MCF 10A (cell line): ENCODE results near the gene CRABP1. TPM values are rescaled to one million over a fixed set of nuclear protein-coding genes. Genes with fewer than 3 reads are reported as not detected.

ENCODE experiments used
- BruUV-seq: library from RNA; stranded (reverse); fragments of 400-500 nt; replicated peaks from 2 replicates; lab custom pipeline; 2021; lab: Mats Ljungman, UMichigan
- CTCF ChIA-PET: fragments of 300-600 bp; sonication (Branson Sonifier 250); formaldehyde crosslinking; extraction: SDS; loops from one replicate; lab custom pipeline; 2021; ENCODE audit warnings: antibody characterized with exemption, inconsistent platforms; lab: Yijun Ruan, JAX
- POLR2A ChIA-PET: fragments of 300-600, 350-650 bp; sonication (Branson Sonifier 250); formaldehyde crosslinking; extraction: SDS; loops from one replicate; lab custom pipeline; 2020; ENCODE audit warnings: antibody characterized with exemption, inconsistent platforms; lab: Yijun Ruan, JAX
- DNase-seq: peaks from one replicate; pipeline ENCODE4 v3.0.0-alpha.2; 2018; ENCODE audit not compliant: unreplicated experiment
- H3K27ac Mint-ChIP-seq: one replicate; pipeline ENCODE4 v1.8.0; 2022; ENCODE audit warnings: mild to moderate bottlenecking, low read depth, mixed read lengths; ENCODE audit not compliant: unreplicated experiment
- H3K27me3 Mint-ChIP-seq: one replicate; pipeline ENCODE4 v1.8.0; 2022; ENCODE audit warnings: mixed read lengths; ENCODE audit not compliant: insufficient read depth, unreplicated experiment
- H3K36me3 Mint-ChIP-seq: one replicate; pipeline ENCODE4 v1.8.0; 2022; ENCODE audit warnings: mild to moderate bottlenecking, moderate library complexity, mixed read lengths; ENCODE audit not compliant: insufficient read depth, unreplicated experiment
- H3K4me1 Mint-ChIP-seq: one replicate; pipeline ENCODE4 v1.8.0; 2022; ENCODE audit warnings: mixed read lengths; ENCODE audit not compliant: insufficient read depth, unreplicated experiment
- H3K4me3 Mint-ChIP-seq: one replicate; pipeline ENCODE4 v1.8.0; 2022; ENCODE audit warnings: mild to moderate bottlenecking, moderate library complexity, mixed read lengths; ENCODE audit not compliant: unreplicated experiment
- H3K9me3 Mint-ChIP-seq: one replicate; pipeline ENCODE4 v1.8.0; 2022; ENCODE audit warnings: mixed read lengths; ENCODE audit not compliant: unreplicated experiment
- CTCF ChIP-seq: fragments of 200-600 bp; IDR thresholded peaks from one replicate; pipeline ENCODE4 v1.8.0; 2022; ENCODE audit warnings: antibody characterized with exemption, mild to moderate bottlenecking; ENCODE audit not compliant: unreplicated experiment
- intact Hi-C: fragments of 100-400 bp; cut with micrococcal nuclease; formaldehyde crosslinking; loops from 2 replicates; pipeline ENCODE4 v1.14.1; 2022
- total RNA-seq: library from RNA; stranded (reverse); gene quantifications from 2 replicates; pipeline ENCODE4 v1.2.3, GENCODE V29; 2022

The CRABP1 gene
- total RNA-seq, 1 experiment from 2014 or later = not detected

DNA sequence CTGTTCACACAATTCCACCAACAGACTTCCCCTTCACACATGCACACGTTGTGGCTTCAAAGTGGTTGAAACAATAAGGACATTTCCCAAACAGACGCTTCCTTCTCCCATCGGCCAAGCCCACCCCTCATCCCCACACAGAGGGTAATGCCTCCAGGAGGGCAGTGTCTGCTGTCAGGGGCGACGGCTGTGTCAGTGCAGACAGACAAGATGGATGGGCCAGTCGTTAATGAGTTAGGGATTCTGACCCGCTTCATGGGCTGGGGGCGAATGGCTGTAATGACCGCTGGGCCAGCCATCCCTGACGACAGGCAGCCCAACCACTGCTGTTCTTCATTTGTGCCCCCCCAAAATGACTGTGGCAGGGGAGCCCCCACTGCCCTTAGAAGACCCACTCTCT lies 20.6 kb upstream of the CRABP1 start:
- no peak for TF ChIP-seq CTCF
- no peaks in the 10 kb centered on the region for H3K36me3 Mint-ChIP-seq
- intact Hi-C loops = no loop called here
- H3K9me3 Mint-ChIP-seq = no peaks in the 10 kb centered on the region
- peaks cover 5% of the 10 kb centered on the region for H3K4me1 Mint-ChIP-seq
- no peak for DNase-seq
- ChIA-PET CTCF (interaction anchor here (1.9 kb wide), 1 partner anchor 11 kb away, joined by 9 read pairs; no protein-coding TSS in a partner anchor), POLR2A (no interaction called here)
- H3K27ac Mint-ChIP-seq = no peak overlapping the region
- no TSS peak for BruUV-seq
- H3K27me3 Mint-ChIP-seq = no peaks in the 10 kb centered on the region
- no peak overlapping the region for H3K4me3 Mint-ChIP-seq

DNA sequence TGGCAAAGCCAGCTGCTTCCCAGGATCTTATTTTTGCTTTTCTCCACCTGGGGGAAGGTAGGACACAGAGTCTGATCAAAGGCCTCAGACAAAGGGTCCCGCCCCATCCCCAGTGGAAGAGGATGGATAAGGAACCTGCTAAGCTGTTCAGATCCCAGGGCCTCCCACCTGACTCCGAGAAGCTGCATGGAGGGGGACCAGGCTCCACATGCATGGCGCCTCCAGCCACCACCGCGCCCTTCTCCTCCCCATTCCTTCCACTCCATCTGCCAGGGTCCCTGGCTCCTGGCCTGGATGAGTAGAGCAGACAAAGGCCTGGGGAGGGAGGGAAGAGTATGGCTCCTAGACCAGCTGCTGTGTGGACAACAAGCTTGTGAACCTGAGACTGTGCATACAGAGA lies 20.0 kb upstream of the CRABP1 start:
- no peak for TF ChIP-seq CTCF
- H3K27ac Mint-ChIP-seq = no peak overlapping the region
- intact Hi-C loops = no loop called here
- ChIA-PET POLR2A (no interaction called here), CTCF (interaction anchor here (1.9 kb wide), 1 partner anchor 12 kb away, joined by 9 read pairs; no protein-coding TSS in a partner anchor)
- no peaks in the 10 kb centered on the region for H3K9me3 Mint-ChIP-seq
- no peak overlapping the region for H3K4me3 Mint-ChIP-seq
- no peak for DNase-seq
- no peaks in the 10 kb centered on the region for H3K27me3 Mint-ChIP-seq
- H3K36me3 Mint-ChIP-seq = no peaks in the 10 kb centered on the region
- peaks cover 9% of the 10 kb centered on the region for H3K4me1 Mint-ChIP-seq
- no TSS peak for BruUV-seq

DNA sequence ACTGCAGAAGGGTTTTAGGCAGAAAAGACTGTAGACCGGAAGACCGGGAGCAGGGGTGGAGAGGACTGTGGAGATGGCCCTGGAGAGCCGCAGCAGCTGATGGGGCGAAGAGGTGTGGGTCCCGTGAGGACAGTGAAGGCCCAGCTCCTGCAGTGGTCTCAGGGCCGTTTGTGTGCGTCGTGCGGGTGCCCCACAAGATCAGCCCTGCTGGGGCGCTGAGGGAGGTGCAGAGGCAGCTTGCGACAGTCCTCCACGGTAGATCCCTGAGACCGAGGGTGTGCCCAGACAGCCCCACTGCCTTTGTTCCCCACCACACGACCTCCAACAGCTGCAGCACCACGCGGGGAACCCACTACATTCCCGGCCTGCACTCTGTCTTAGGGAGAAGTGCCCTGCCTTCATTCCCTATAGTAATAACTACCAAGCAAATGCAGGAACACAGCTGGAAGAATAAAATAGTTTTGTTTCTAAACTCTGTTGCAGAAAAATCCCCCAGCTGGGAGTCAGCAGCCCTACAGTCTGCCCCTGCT lies 19.0 kb upstream of the CRABP1 start:
- H3K9me3 Mint-ChIP-seq = no peaks in the 10 kb centered on the region
- no peak for TF ChIP-seq CTCF
- ChIA-PET CTCF (interaction anchor here (0.6 to 1.9 kb wide), 2 partner anchors 12 to 101 kb away, joined by 3 to 9 read pairs; no protein-coding TSS in a partner anchor), POLR2A (no interaction called here)
- no peak overlapping the region for H3K4me3 Mint-ChIP-seq
- H3K4me1 Mint-ChIP-seq = peaks cover 12% of the 10 kb centered on the region
- BruUV-seq = no TSS peak
- intact Hi-C loops = no loop called here
- no peak overlapping the region for H3K27ac Mint-ChIP-seq
- H3K27me3 Mint-ChIP-seq = no peaks in the 10 kb centered on the region
- no peak for DNase-seq
- no peaks in the 10 kb centered on the region for H3K36me3 Mint-ChIP-seq

DNA sequence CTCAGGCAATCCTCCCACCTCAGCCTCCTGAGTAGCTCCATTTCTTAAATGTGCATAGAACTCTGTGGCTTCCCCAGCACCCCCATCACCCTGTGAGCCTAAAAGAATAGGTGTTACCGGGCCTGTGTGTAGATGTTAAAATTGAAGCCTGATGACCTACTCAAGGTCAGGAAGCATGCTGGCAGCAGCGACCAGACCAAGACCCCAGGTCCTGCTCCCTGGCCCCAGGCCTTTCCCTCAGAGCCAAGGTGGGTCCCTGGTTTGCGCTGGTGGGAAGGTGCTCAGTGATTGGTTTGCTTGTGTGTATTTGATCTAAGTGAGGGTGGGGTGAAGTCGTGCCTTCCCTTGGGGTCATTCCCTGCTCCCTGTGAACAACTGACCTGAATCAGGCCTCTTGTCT lies 18.4 kb upstream of the CRABP1 start:
- intact Hi-C loops = no loop called here
- ChIA-PET POLR2A (no interaction called here), CTCF (no interaction called here)
- no peak for DNase-seq
- BruUV-seq = no TSS peak
- Mint-ChIP-seq H3K4me3 (no peak overlapping the region), H3K9me3 (no peaks in the 10 kb centered on the region), H3K27me3 (no peaks in the 10 kb centered on the region), H3K36me3 (no peaks in the 10 kb centered on the region), H3K27ac (no peak overlapping the region), H3K4me1 (peaks cover 12% of the 10 kb centered on the region)
- TF ChIP-seq CTCF = no peak
